ENCODE data around the gene CFB. TPM values are rescaled to one million over a fixed set of nuclear protein-coding genes. Genes with fewer than 3 reads are reported as not detected.

The CFB gene
- total and polyA plus RNA-seq, 2 donors (not counting 3 experiments of a cell fraction or from before 2014, with no cell fraction given): 0.87 to 1.5 TPM

GRCh38 chr6:31952140-31952805 lies 6.4 kb downstream of the CFB start:
- Histone ChIP-seq H3K4me1 (ENCODE audit: control insufficient read depth, extremely low read depth, insufficient read depth, low read length) (no peaks in the 10 kb centered on the region), H3K9me3 (replicated peaks; ENCODE audit: control insufficient read depth, insufficient read depth, low read length) (no peaks in the 10 kb centered on the region), H4K20me1 (replicated peaks; ENCODE audit: control insufficient read depth, extremely low read depth, insufficient read depth, low read length) (no peaks in the 10 kb centered on the region), H3K9me1 (replicated peaks; ENCODE audit: control insufficient read depth, extremely low read depth, insufficient read depth, low read length) (no peaks in the 10 kb centered on the region), H3K27ac (ENCODE audit: insufficient read depth, low read depth, low read length) (no peak overlapping the region), H2AFZ (ENCODE audit: low read depth, low read length) (no peak overlapping the region), H3K36me3 (ENCODE audit: control insufficient read depth in 2 of 2, extremely low read depth in 1 of 2, insufficient read depth in 2 of 2, low read length in 2 of 2) (peaks cover 22 to 37% of the 10 kb centered on the region in 2 experiments), H3K79me2 (ENCODE audit: control insufficient read depth, insufficient read depth, low read length) (peaks cover under 1% of the 10 kb centered on the region), H3K27me3 (ENCODE audit: control insufficient read depth in 2 of 2, insufficient read depth in 2 of 2, low read length in 2 of 2) (no peaks in the 10 kb centered on the region), H3K4me2 (ENCODE audit: insufficient read depth, low read length) (no peak overlapping the region), H3K9ac (replicated peaks; ENCODE audit: extremely low read depth, insufficient read depth, low read length) (no peak overlapping the region), H3K4me3 (replicated peaks in 1 of 3; ENCODE audit: insufficient read depth in 1 of 3, low read depth in 1 of 3, low read length in 3 of 3) (no peak overlapping the region)
- peak; percentile 89 for FAIRE-seq
- POLR2A ChIA-PET: interaction anchor here (1.0 kb wide), 1 partner anchor 125 kb away, joined by 3 read pairs; the partner anchor contains the start of gene HSPA1B
- no TSS peak for BruUV-seq (replicated peaks)
- DNase-seq (ENCODE audit: low read depth, low spot score): peak; percentile 57
- peak; percentile 82 to 83 for TF ChIP-seq CTCF (IDR thresholded peaks at IDR 0.05; ENCODE audit: extremely low read depth in 1 of 2, insufficient read depth in 1 of 2, low read depth in 1 of 2, low read length in 2 of 2)
- TF ChIP-seq POLR2AphosphoS5 (IDR thresholded peaks at IDR 0.05; ENCODE audit: insufficient read depth, low read depth, low read length): no peak
- CTCF ChIA-PET: interaction anchor here (0.7 to 3.3 kb wide), 41 partner anchors 9 to 916 kb away, joined by 3 to 31 read pairs (median 4); partner anchors contain the start of genes BAG6, C2, DDAH2 and DXO
- dilution Hi-C loops (cut with MboI; ENCODE audit: extremely low pct_ligation_motif_present, low sequenced_read_pairs) (no loop called here), intact Hi-C loops (cut with micrococcal nuclease) (loop anchor here (1.0 to 10.0 kb wide), 4 partner anchors 49 to 405 kb away; partner anchors contain the start of genes ATP6V1G2, NFKBIL1 and ZBTB12)

DNA sequence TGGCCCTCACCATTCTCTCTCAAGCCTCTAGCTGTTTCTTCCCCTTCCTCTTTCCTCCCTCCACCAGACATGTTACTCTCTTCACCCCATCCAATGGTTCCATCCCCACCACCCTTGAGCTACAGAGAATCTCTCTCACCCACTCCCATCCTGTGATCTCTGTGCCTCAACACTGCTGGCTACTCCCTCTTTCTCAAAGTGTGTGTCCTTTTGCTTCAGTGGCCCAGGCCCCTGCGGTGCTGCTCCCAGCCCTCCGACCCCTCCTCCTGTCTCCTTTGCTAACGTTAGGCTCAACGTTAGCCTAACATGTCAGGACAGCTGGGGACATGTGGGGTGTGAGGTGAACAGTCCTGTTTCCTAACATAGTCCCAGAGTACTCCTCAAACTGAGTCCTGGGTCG lies 7.0 kb downstream of the CFB start:
- H3K9ac ChIP-seq (replicated peaks; ENCODE audit: extremely low read depth, insufficient read depth, low read length): no peak overlapping the region
- H3K9me3 ChIP-seq (replicated peaks; ENCODE audit: control insufficient read depth, insufficient read depth, low read length): no peaks in the 10 kb centered on the region
- no peak for FAIRE-seq
- dilution Hi-C loops (cut with MboI; ENCODE audit: extremely low pct_ligation_motif_present, low sequenced_read_pairs): no loop called here
- H3K27me3 ChIP-seq (ENCODE audit: control insufficient read depth in 2 of 2, insufficient read depth in 2 of 2, low read length in 2 of 2): no peaks in the 10 kb centered on the region
- BruUV-seq (replicated peaks): no TSS peak
- H3K4me3 ChIP-seq (replicated peaks in 1 of 3; ENCODE audit: insufficient read depth in 1 of 3, low read depth in 1 of 3, low read length in 3 of 3): no peak overlapping the region
- peaks cover 22 to 37% of the 10 kb centered on the region in 2 experiments for H3K36me3 ChIP-seq (ENCODE audit: control insufficient read depth in 2 of 2, extremely low read depth in 1 of 2, insufficient read depth in 2 of 2, low read length in 2 of 2)
- no peaks in the 10 kb centered on the region for H4K20me1 ChIP-seq (replicated peaks; ENCODE audit: control insufficient read depth, extremely low read depth, insufficient read depth, low read length)
- TF ChIP-seq, protein P1, sequence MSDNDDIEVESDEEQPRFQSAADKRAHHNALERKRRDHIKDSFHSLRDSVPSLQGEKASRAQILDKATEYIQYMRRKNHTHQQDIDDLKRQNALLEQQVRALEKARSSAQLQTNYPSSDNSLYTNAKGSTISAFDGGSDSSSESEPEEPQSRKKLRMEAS (IDR thresholded peaks at IDR 0.05; ENCODE audit: insufficient read depth, insufficient read length): no peak
- TF ChIP-seq MYC (IDR thresholded peaks at IDR 0.05; ENCODE audit: low read depth, low read length) (no peak), POLR2AphosphoS5 (IDR thresholded peaks at IDR 0.05; ENCODE audit: insufficient read depth, low read depth, low read length) (no peak), GATA2 (IDR thresholded peaks at IDR 0.05; ENCODE audit: insufficient read depth, insufficient read length, low read depth, low read length) (no peak), FOS (IDR thresholded peaks at IDR 0.05; ENCODE audit: borderline replicate concordance, insufficient read depth, low read length) (no peak), JUN (IDR thresholded peaks at IDR 0.05; ENCODE audit: borderline replicate concordance, insufficient read depth, insufficient read length, low read depth) (no peak), CTCF (IDR thresholded peaks at IDR 0.05; ENCODE audit: extremely low read depth in 1 of 2, insufficient read depth in 1 of 2, low read depth in 1 of 2, low read length in 2 of 2) (no peak), POLR2A (IDR thresholded peaks at IDR 0.05; ENCODE audit: low read depth, low read length) (no peak), EZH2 (IDR thresholded peaks at IDR 0.05; ENCODE audit: borderline replicate concordance, low read depth, low read length, severe bottlenecking) (no peak)
- intact Hi-C loops (cut with micrococcal nuclease): loop anchor here (1.0 to 10.0 kb wide), 4 partner anchors 50 to 406 kb away; partner anchors contain the start of genes ATP6V1G2, NFKBIL1 and ZBTB12
- no peak for DNase-seq (ENCODE audit: low read depth, low spot score)
- no peak overlapping the region for H3K4me2 ChIP-seq (ENCODE audit: insufficient read depth, low read length)
- ChIA-PET CTCF (interaction anchor here (0.8 to 3.3 kb wide), 34 partner anchors 10 to 748 kb away, joined by 3 to 31 read pairs (median 5); partner anchors contain the start of genes BAG6, DXO, EHMT2 and LSM2), POLR2A (interaction anchor here (1.0 kb wide), 1 partner anchor 126 kb away, joined by 3 read pairs; the partner anchor contains the start of gene HSPA1B)
- H3K27ac ChIP-seq (ENCODE audit: insufficient read depth, low read depth, low read length): no peak overlapping the region
- H3K79me2 ChIP-seq (ENCODE audit: control insufficient read depth, insufficient read depth, low read length): peaks cover 7% of the 10 kb centered on the region
- H2AFZ ChIP-seq (ENCODE audit: low read depth, low read length): no peak overlapping the region
- H3K9me1 ChIP-seq (replicated peaks; ENCODE audit: control insufficient read depth, extremely low read depth, insufficient read depth, low read length): no peaks in the 10 kb centered on the region
- H3K4me1 ChIP-seq (ENCODE audit: control insufficient read depth, extremely low read depth, insufficient read depth, low read length): peaks cover 4% of the 10 kb centered on the region
